Activated CD4-positive, alpha-beta T cell treated with anti-CD3 and anti-CD28 coated beads for 36 hours (primary cell): Measurements from ENCODE around the gene CCDC63. TPM values are rescaled to one million over a fixed set of nuclear protein-coding genes. Genes with fewer than 3 reads are reported as not detected.

Source experiments
- total RNA-seq, 2 experiments: library from RNA; stranded (reverse); gene quantifications; one replicate each; pipeline ENCODE4 v1.2.3, GENCODE V29; 2021

The CCDC63 gene
- total RNA-seq, 2 experiments from 2014 or later = not detected

Other genes starting within 250 kb of the CCDC63 start
- gene TCTN1, start 232.9 kb upstream of the CCDC63 start, total RNA-seq = 1 to 10 TPM; 7.2 to 7.3 TPM
- gene HVCN1, start 157.9 kb upstream of the CCDC63 start, total RNA-seq = 1 to 10 TPM; 4.4 to 4.7 TPM
- gene PPP1CC, start 104.1 kb upstream of the CCDC63 start, total RNA-seq = 100 to 1,000 TPM; 201 to 283 TPM
- not detected for gene MYL2, start 73.6 kb downstream of the CCDC63 start, total RNA-seq
- under 1 TPM in 1 of 2 experiments, not detected in 1; 0.02 TPM for gene CUX2, start 187.2 kb downstream of the CCDC63 start, total RNA-seq